HK-2 (cell line): Measurements from ENCODE around the gene CCDC68.

Source experiments
- DNase-seq: peaks from one replicate; pipeline ENCODE4 v3.0.0-alpha.2; 2018; ENCODE audit not compliant: unreplicated experiment

CCDC68 gene

GRCh38 chr18:54918060-54918459, 41.2 kb downstream of the CCDC68 start:
- DNase-seq = no peak

- no peak for DNase-seq
Observed at GRCh38 chr18:54916507-54916906, 42.8 kb downstream of the CCDC68 start.

GRCh38 chr18:54914816-54915215, 44.4 kb downstream of the CCDC68 start:
- no peak for DNase-seq

DNA sequence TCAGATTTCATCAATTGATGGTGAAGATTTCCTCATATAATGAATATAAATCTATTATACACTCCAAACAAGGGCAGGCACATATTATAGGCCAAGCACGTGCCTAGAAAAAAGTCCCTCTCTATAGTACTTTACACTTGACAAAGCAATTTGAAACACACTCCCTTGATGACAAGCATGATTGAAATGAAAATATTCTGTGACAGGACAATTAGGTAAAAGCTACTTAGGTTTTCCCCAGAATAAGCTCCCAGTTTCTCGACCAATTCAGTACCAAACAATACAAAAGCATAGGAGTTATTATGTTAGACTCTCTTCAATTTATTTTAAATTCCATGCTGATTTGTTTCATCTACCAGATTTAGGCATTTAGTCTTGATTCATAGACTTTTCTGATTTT, 47.7 kb downstream of the CCDC68 start:
- no peak for DNase-seq

- DNase-seq = no peak
Observed at GRCh38 chr18:54910161-54910919, 48.9 kb downstream of the CCDC68 start.

- DNase-seq = no peak
Observed at GRCh38 chr18:54909538-54909937, 49.7 kb downstream of the CCDC68 start.

DNA sequence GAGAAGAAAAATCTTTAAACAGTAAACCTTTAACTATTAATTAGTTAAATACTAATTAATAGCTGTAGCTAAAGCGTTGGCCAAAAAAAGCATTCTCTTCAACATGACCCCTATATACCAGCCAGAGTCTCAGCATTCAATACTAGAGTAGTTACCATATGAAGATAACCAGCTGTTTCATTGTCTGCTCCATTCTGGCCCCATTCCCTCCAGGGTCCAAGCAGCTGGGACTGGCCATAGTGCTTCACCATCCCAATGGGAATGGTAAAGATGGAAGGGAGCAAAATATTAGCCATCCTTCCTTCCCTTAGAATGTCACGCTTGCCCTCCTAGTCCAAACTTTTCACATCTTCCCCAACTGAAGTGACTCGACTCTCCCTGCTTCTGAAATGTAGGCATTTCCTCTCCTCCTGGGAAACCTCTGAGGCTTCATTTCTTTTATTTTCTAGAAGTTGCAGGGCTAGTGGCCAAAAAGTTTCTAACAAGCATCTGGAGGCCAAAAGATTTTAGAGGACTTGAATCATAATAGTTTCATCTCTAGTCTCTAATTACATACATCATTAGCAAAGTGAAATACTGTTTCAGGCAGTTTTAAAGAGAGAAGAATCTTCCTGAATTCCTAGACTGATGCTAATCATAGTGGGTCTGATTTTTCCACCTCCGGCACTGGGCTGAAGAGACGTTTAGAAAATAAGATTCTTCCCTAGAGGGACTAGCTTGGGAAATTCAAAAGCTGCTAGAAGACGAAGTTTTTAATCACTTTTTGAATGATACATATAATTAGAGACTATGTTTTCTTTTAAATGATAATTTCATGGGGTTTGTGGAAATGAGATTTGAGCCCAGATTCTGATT, 52.7 kb downstream of the CCDC68 start:
- DNase-seq = no peak

DNA sequence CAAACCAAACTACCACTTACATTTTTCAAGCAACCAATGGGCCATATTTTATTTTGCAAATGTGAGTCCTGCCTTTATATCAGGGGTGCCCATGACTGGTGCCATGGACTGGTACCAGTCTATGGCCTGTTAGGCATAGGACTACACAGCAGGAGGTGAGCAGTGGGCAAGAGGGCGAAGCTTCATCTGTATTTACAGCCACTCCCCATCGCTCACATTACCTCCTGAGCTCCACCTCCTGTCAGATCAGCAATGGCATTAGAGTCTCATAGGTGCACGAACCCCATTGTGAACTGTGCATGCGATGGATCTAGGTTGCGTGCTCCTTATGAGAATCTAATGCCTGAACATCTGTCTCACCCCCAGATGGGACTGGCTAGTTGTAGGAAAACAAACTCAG, 53.6 kb downstream of the CCDC68 start:
- DNase-seq = no peak

- no peak for DNase-seq
Observed at GRCh38 chr18:54904581-54904980, 54.7 kb downstream of the CCDC68 start.

DNA sequence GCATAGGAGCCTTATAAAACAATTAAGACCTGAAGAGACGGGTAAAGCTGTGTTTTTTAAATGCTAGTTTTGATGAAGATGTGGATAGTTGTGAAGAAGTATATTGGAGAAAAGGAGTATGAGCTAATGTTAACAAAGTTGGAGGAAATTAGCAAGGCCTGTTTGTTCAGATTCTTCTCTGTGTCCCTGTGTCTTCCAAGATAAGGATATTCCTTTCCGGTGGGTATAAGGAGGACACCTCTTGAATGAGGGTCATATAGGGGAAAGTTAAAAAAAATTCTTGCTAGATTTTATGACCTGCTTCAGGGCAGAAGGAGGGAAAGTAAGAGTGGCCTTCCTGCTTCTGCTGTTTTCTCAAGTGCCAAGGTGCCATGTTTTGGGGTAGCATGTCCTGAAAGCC, 59.0 kb downstream of the CCDC68 start:
- DNase-seq = no peak

GRCh38 chr18:54899500-54899899, 59.8 kb downstream of the CCDC68 start:
- DNase-seq = no peak

GRCh38 chr18:54888933-54889332, 70.3 kb downstream of the CCDC68 start:
- no peak for DNase-seq

GRCh38 chr18:54888378-54888777, 70.9 kb downstream of the CCDC68 start:
- no peak for DNase-seq

- DNase-seq = peak; percentile 9
Observed at GRCh38 chr18:54883816-54884604, 75.3 kb downstream of the CCDC68 start.

DNA sequence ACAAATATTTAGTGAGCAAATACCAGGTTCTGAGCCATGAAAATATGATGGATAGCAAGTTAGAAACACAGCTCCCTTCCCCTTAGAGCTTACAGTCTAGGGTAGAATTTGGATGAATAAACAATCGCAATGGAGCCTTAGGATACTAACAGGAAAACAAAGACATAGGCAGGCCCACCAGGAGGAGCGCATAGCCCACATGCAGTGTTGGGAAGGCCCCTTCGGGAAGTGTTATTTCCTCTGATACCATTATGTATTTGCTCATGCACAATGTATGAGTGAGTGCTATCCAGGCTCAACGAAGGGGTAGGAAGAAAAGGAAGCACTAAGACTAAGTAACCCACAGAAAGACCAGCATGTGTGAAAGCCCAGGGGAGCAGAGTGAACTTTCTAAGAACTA, 76.9 kb downstream of the CCDC68 start:
- DNase-seq = no peak

- DNase-seq = no peak
Observed at GRCh38 chr18:54881229-54881768, 78.0 kb downstream of the CCDC68 start.

DNA sequence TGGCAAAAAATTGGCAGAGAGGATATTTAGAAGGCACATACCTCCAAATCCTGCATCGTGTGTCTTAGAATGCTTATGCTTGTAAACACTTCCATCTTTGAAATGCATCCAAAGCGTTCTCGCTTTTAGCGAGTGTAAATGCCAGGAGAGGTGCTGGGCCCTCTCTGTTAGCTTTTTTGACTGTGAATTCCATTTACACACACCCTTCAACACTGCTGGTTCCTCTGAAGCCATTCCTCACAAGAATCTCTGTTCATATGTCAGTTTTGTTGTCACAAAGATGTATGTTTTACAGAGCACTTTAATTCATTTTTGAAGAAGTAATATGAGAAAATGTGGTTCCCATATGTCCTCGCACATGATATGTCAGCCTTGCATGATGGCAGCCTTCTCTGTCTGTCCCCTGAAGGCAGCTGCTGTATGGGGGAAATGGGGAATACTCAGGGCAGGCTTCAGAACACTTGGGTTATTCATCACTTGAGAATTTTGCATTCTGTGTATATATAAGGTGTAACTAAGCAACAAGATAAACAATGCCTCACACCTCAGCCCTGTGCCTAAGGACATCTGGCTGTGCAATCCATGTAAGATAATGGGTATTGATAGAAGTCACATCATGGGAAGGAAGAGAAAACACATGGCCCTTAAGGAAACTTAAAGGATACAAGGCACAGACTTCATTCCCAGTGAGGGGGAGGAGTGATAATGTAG, 78.7 kb downstream of the CCDC68 start:
- DNase-seq = no peak

- no peak for DNase-seq
Observed at GRCh38 chr18:54879691-54880090, 79.6 kb downstream of the CCDC68 start.

DNA sequence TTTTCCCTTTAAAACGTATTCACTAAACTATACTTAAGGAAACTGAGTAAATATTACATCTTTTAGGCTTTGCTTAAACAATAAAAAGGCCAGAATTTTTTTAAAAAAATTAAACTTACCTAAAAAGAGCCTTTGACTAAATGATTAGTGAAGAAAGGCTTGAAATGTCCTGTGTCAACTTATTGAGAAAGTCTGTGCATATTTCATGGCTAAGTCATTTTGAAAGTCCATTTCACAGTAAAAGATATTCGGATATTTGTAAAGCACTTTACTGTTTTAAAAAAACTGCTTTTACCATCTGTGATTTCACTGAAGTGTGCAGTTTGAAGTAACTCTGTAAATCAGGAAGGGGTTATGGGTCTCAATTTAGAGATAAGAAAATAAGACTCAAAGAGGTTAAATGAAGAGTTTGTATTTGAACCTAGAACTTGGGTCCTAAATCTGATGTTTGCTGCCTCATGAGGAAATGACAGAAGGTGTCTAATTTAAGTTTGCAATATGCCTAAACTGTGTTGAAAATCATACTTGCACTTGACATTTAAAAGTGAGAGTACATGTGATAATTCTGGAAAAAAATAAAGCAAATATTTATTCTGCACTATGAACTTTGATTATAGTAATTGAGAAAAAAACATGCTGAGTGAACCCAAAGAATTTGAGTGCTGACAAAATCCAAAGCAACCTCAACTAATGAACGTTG, 80.5 kb downstream of the CCDC68 start:
- DNase-seq = no peak

DNA sequence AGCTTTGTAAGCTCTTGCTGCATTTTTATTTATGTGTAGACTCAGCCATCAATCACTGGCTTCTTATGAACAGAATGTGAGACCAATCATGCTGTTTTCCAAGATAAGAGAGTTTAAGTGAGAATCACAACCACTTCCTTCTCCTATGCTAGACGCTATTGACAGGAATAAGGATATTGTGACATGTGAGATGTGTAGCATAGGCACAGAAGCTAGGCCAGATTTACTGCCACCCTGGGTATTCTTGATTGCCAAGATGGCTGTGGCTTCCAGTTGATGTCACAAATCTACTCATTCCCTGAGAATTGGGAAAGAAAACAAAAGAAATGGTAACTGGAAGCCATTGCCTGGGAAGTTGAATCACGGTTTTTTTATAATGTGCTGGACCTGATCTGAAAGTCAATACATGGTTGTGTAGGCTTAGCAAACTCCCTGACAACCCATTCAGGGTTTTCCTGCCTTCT, 81.1 kb downstream of the CCDC68 start:
- no peak for DNase-seq

DNA sequence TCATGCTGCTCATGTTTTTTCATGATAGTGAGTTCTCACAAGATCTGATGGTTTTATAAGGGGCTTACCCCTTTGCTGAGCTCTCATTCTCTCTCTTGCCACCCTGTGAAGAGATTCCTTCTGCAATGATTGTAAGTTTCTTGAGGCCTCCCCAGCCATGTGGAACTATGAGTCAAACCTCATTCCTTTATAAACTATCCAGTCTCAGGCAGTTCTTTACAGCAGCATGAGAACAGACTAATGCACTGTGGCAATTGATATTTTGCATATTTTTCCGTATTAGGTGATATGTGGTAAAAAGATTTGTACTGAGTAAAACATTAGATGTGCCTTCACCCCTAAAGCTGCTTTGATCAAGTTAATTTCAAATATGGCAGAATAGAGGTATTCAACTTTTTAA, 82.2 kb downstream of the CCDC68 start:
- no peak for DNase-seq
